ENCODE measurements around the gene LYRM4. TPM values are rescaled to one million over a fixed set of nuclear protein-coding genes. Genes with fewer than 3 reads are reported as not detected.

LYRM4 gene
- total and polyA plus RNA-seq, 2 donors (not counting 1 experiment from before 2014, with no cell fraction given), result 14.5 to 31.9 TPM

GRCh38 chr6:5279891-5280338 lies 19.2 kb upstream of the LYRM4 start:
- Histone ChIP-seq H3K9me3 (ENCODE audit: control insufficient read depth, insufficient read depth, low read depth, low read length) (no peaks in the 10 kb centered on the region), H3K4me1 (ENCODE audit: control insufficient read depth, extremely low read depth, insufficient read depth, low read length) (no peaks in the 10 kb centered on the region)
- no peak for TF ChIP-seq CTCF (conservative IDR thresholded peaks at IDR 0.05 in 1 of 2, IDR thresholded peaks at IDR 0.05 in 1 of 2; ENCODE audit: low read depth in 1 of 2, low read length in 2 of 2)
- no peak for TF ChIP-seq EZH2 (IDR thresholded peaks at IDR 0.05; ENCODE audit: low read length, missing control alignments)

GRCh38 chr6:5278565-5279120 lies 17.9 kb upstream of the LYRM4 start:
- Histone ChIP-seq H3K27ac (ENCODE audit: insufficient read depth, low read length) (no peak overlapping the region), H3K9ac (ENCODE audit: insufficient read depth, low read length) (no peak overlapping the region), H3K4me1 (ENCODE audit: control insufficient read depth, extremely low read depth, insufficient read depth, low read length) (no peaks in the 10 kb centered on the region), H3K27me3 (ENCODE audit: control insufficient read depth, insufficient read depth, low read length) (no peaks in the 10 kb centered on the region), H3K9me3 (ENCODE audit: control insufficient read depth, insufficient read depth, low read depth, low read length) (no peaks in the 10 kb centered on the region), H3K36me3 (ENCODE audit: control insufficient read depth, insufficient read depth, low read length) (no peaks in the 10 kb centered on the region), H4K20me1 (ENCODE audit: control insufficient read depth, extremely low read depth, insufficient read depth, low read length) (no peaks in the 10 kb centered on the region), H3K4me3 (replicated peaks in 1 of 4; ENCODE audit: control extremely low read depth in 1 of 4, insufficient read depth in 1 of 4, low read depth in 3 of 4, low read length in 4 of 4) (no peak overlapping the region), H2AFZ (ENCODE audit: low read length) (no peak overlapping the region), H3K79me2 (ENCODE audit: control insufficient read depth, insufficient read depth, low read length) (no peaks in the 10 kb centered on the region), H3K4me2 (ENCODE audit: extremely low read depth, insufficient read depth, low read length) (no peak overlapping the region)
- TF ChIP-seq EZH2 (IDR thresholded peaks at IDR 0.05; ENCODE audit: low read length, missing control alignments) (no peak), CTCF (conservative IDR thresholded peaks at IDR 0.05 in 1 of 2, IDR thresholded peaks at IDR 0.05 in 1 of 2; ENCODE audit: low read depth in 1 of 2, low read length in 2 of 2) (no peak)
- no peak for DNase-seq (ENCODE audit: low read depth in 2 of 2)

More at GRCh38 chr6:5279891-5280338, 19.2 kb upstream of the LYRM4 start:
- H2AFZ ChIP-seq (ENCODE audit: low read length), result no peak overlapping the region
- no peak for DNase-seq (ENCODE audit: low read depth in 2 of 2)
- no peaks in the 10 kb centered on the region for H3K36me3 ChIP-seq (ENCODE audit: control insufficient read depth, insufficient read depth, low read length)
- H3K27me3 ChIP-seq (ENCODE audit: control insufficient read depth, insufficient read depth, low read length), result no peaks in the 10 kb centered on the region
- H4K20me1 ChIP-seq (ENCODE audit: control insufficient read depth, extremely low read depth, insufficient read depth, low read length), result no peaks in the 10 kb centered on the region
- no peak overlapping the region for H3K9ac ChIP-seq (ENCODE audit: insufficient read depth, low read length)
- H3K79me2 ChIP-seq (ENCODE audit: control insufficient read depth, insufficient read depth, low read length), result no peaks in the 10 kb centered on the region
- H3K4me2 ChIP-seq (ENCODE audit: extremely low read depth, insufficient read depth, low read length), result no peak overlapping the region
- no peak overlapping the region for H3K27ac ChIP-seq (ENCODE audit: insufficient read depth, low read length)
- H3K4me3 ChIP-seq (replicated peaks in 1 of 4; ENCODE audit: control extremely low read depth in 1 of 4, insufficient read depth in 1 of 4, low read depth in 3 of 4, low read length in 4 of 4), result no peak overlapping the region

- Histone ChIP-seq H3K9me3 (ENCODE audit: control insufficient read depth, insufficient read depth, low read depth, low read length) (no peaks in the 10 kb centered on the region), H3K79me2 (ENCODE audit: control insufficient read depth, insufficient read depth, low read length) (no peaks in the 10 kb centered on the region), H3K4me3 (replicated peaks in 1 of 4; ENCODE audit: control extremely low read depth in 1 of 4, insufficient read depth in 1 of 4, low read depth in 3 of 4, low read length in 4 of 4) (no peak overlapping the region), H3K9ac (ENCODE audit: insufficient read depth, low read length) (no peak overlapping the region), H3K4me1 (ENCODE audit: control insufficient read depth, extremely low read depth, insufficient read depth, low read length) (no peaks in the 10 kb centered on the region), H4K20me1 (ENCODE audit: control insufficient read depth, extremely low read depth, insufficient read depth, low read length) (no peaks in the 10 kb centered on the region), H3K27ac (ENCODE audit: insufficient read depth, low read length) (no peak overlapping the region), H3K4me2 (ENCODE audit: extremely low read depth, insufficient read depth, low read length) (no peak overlapping the region), H3K27me3 (ENCODE audit: control insufficient read depth, insufficient read depth, low read length) (no peaks in the 10 kb centered on the region), H3K36me3 (ENCODE audit: control insufficient read depth, insufficient read depth, low read length) (no peaks in the 10 kb centered on the region), H2AFZ (ENCODE audit: low read length) (no peak overlapping the region)
- DNase-seq (ENCODE audit: low read depth in 2 of 2), result no peak
- TF ChIP-seq CTCF (conservative IDR thresholded peaks at IDR 0.05 in 1 of 2, IDR thresholded peaks at IDR 0.05 in 1 of 2; ENCODE audit: low read depth in 1 of 2, low read length in 2 of 2) (no peak), EZH2 (IDR thresholded peaks at IDR 0.05; ENCODE audit: low read length, missing control alignments) (no peak)
Observed at GRCh38 chr6:5278047-5278446, 17.3 kb upstream of the LYRM4 start.
